Activated CD4-positive, alpha-beta T cell treated with anti-CD3 and anti-CD28 coated beads for 36 hours (primary cell): Measurements from ENCODE around the gene PLOD3. TPM values are rescaled to one million over a fixed set of nuclear protein-coding genes. Genes with fewer than 3 reads are reported as not detected.
A peak's percentile ranks its signal among the peaks of the same experiment; 100 is the strongest.

Experiments used
- ATAC-seq: fragments of 200-7000 bp; cut with Tn5 transposase; one replicate; pipeline ENCODE4 v1.10.0; 2021; ENCODE audit warnings: mild to moderate bottlenecking, moderate library complexity
- CTCF ChIA-PET: fragments of 350-600 bp; sonication (Branson Sonifier 250); formaldehyde crosslinking; loops from one replicate; lab custom pipeline; 2021; ENCODE audit warnings: antibody characterized with exemption; lab: Charles Lee
- POLR2A ChIA-PET: fragments of 350-600 bp; sonication (Branson Sonifier 250); formaldehyde crosslinking; loops from one replicate; lab custom pipeline; 2021; ENCODE audit warnings: antibody characterized with exemption, inconsistent platforms; lab: Charles Lee
- DNase-seq: peaks from one replicate; pipeline ENCODE4 v3.0.0-alpha.2; 2020
- H3K27ac Mint-ChIP-seq: one replicate; pipeline ENCODE4 v1.8.0; 2021; ENCODE audit warnings: mixed read lengths
- H3K27me3 Mint-ChIP-seq: one replicate; pipeline ENCODE4 v1.8.0; 2021; ENCODE audit warnings: mixed read lengths
- H3K36me3 Mint-ChIP-seq: one replicate; pipeline ENCODE4 v1.8.0; 2021; ENCODE audit warnings: low read depth, mixed read lengths
- H3K4me1 Mint-ChIP-seq: one replicate; pipeline ENCODE4 v1.8.0; 2021; ENCODE audit warnings: mixed read lengths
- H3K4me3 Mint-ChIP-seq: one replicate; pipeline ENCODE4 v1.8.0; 2021; ENCODE audit warnings: mild to moderate bottlenecking, moderate library complexity, mixed read lengths
- H3K9me3 Mint-ChIP-seq: one replicate; pipeline ENCODE4 v1.8.0; 2021; ENCODE audit warnings: low read depth, mixed read lengths
- intact Hi-C, 2 experiments: fragments of 100-400 bp; cut with DNase I in 1 of 2; cut with micrococcal nuclease in 1 of 2; formaldehyde crosslinking; loops; one replicate each; pipeline versions ENCODE4 v1.14.2 to v1.15.1; 2022 to 2024; cut with DNase I, micrococcal nuclease
- total RNA-seq, 2 experiments: library from RNA; stranded (reverse); gene quantifications; one replicate each; pipeline ENCODE4 v1.2.3, GENCODE V29; 2021

Gene PLOD3
- total RNA-seq, 2 experiments from 2014 or later, result 30.7 to 35.9 TPM

DNA sequence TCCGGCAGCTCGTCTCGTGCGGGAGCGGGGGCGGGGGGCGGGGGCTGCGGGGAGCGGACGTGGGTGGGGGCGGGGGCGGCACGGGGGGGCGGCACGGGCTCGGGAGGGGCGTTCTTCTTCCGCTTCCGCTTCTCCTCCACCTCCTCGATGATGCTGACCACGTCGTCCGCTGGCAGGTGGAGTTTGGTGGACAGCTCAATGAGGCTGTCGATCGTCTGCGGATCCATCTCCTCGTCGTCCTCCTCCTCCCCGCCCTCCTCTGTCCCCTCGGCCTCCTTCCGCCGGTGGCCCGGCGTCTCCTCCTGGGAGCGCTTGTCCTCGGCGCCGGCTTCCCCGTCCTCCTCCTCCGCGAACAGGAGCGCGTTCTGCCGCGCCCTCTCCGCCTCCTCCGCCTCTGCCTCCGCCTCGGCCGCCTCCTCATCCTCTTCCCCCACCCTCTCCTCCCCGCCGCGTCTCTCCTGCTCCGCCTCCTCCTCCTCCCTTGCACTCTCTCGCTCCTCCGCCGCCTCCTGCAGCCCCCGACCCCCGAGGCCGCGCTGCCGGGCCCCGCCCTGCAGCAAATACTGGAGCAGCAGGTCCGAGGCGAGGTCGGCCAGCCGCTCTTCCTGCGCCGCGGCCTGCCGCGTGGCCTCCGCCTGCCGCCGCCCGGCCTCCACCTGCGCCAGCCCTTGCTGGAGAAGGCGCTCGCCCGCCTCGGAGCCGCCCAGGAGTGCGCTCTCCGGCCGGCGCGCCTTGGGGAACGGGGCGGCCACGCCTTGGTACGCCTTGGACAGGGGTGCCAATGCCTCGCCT, 53.9 kb downstream of the PLOD3 start:
- DNase-seq, result peak; percentile 46

DNA sequence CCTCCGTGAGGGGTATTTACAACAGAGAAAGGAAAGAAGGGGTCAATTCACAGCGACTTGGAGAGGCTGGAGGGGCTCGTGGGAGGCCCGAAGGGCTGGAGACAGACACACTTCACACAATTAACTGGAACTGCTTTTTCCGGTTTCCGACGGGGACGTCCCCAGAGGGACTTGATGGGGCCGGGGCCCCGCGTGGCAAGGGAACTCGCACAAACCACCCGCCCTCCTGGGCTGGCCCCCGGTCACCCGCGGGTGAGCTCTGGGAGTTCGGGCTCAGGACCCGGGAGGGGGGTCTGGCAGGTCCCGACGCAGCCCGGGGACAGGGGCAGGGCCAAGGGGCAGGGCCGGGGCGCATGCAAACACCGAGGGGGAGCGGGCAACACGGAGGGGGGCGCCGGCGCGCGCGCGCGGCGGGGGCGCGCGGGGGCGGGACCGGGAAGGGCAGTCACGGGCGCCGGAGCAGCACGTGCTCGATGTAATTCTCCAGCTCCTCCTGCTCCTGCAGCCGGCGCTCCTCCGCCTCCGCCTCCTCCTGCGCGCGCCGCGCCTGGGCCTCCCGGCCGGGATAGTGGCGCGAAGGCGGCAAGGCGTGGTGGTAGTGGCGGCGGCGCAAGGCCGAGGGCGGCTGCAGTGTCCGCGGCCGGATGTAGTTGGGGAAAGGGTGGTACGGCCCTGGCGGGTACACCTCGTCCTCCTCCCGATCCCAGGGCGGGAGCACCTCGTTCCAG, 54.7 kb downstream of the PLOD3 start:
- H3K36me3 Mint-ChIP-seq, result peaks cover 28% of the 10 kb centered on the region

More for the DNA sequence above, 53.9 kb downstream of the PLOD3 start:
- peaks cover 41% of the 10 kb centered on the region for H3K4me1 Mint-ChIP-seq
- ATAC-seq, result no peak
- intact Hi-C loops, result loop anchor here in 1 of 2 experiments (1.0 to 10.0 kb wide), 2 partner anchors 9 to 651 kb away; partner anchors contain the start of genes AP1S1 and CUX1
- no peak overlapping the region for H3K27ac Mint-ChIP-seq
- H3K36me3 Mint-ChIP-seq, result peaks cover 24% of the 10 kb centered on the region
- POLR2A ChIA-PET, result interaction anchor here (0.8 kb wide), 1 partner anchor 81 kb away, joined by 4 read pairs; no protein-coding TSS in a partner anchor
- H3K9me3 Mint-ChIP-seq, result no peaks in the 10 kb centered on the region
- CTCF ChIA-PET, result interaction anchor here (0.8 to 1.0 kb wide), 2 partner anchors 19 to 29 kb away, joined by 3 read pairs; no protein-coding TSS in a partner anchor
- H3K27me3 Mint-ChIP-seq, result peaks cover 39% of the 10 kb centered on the region
- H3K4me3 Mint-ChIP-seq, result peak overlapping the region; percentile 54

GRCh38 chr7:101161692-101162471, 55.5 kb downstream of the PLOD3 start:
- peak overlapping the region; percentile 41 for H3K4me3 Mint-ChIP-seq

More for the DNA sequence above, 54.7 kb downstream of the PLOD3 start:
- H3K4me3 Mint-ChIP-seq, result peak overlapping the region; percentile 41
- intact Hi-C loops, result loop anchor here in 1 of 2 experiments (1.0 to 10.0 kb wide), 2 partner anchors 8 to 652 kb away; partner anchors contain the start of genes AP1S1 and CUX1
- H3K27ac Mint-ChIP-seq, result no peak overlapping the region
- CTCF ChIA-PET, result interaction anchor here (0.8 to 1.0 kb wide), 2 partner anchors 19 to 30 kb away, joined by 3 read pairs; no protein-coding TSS in a partner anchor
- peaks cover 35% of the 10 kb centered on the region for H3K27me3 Mint-ChIP-seq
- DNase-seq, result peak; percentile 51
- no peak for ATAC-seq
- peaks cover 36% of the 10 kb centered on the region for H3K4me1 Mint-ChIP-seq
- POLR2A ChIA-PET, result interaction anchor here (0.8 kb wide), 1 partner anchor 81 kb away, joined by 4 read pairs; no protein-coding TSS in a partner anchor
- H3K9me3 Mint-ChIP-seq, result no peaks in the 10 kb centered on the region

DNA sequence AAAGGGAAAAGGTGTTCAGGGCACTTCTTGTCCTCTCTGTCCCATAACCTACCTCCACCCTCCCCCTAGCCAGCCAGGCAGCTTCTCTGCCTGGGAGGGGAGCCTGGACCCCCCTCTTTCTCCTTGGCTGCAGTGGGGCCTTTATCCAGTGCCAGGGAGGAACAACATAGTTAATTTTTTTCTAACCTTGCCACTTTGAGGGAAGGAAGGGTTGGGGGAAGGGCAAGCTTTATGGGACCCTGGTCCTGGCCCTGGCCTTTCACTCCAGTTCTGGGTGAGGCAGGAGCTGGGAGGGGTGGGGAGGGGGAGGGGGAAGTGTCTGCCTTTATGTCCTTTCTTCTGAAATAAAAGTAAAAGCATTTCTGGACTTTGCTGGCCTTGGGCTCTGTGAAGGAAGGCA, 56.5 kb downstream of the PLOD3 start:
- no peak overlapping the region for H3K27ac Mint-ChIP-seq
- no peak for DNase-seq
- H3K36me3 Mint-ChIP-seq, result peaks cover 36% of the 10 kb centered on the region
- intact Hi-C loops, result loop anchor here in 1 of 2 experiments (10.0 kb wide), 1 partner anchor 654 kb away; the partner anchor contains the start of gene CUX1
- no peak overlapping the region for H3K4me3 Mint-ChIP-seq
- ATAC-seq, result no peak
- CTCF ChIA-PET, result interaction anchor here (0.9 to 1.2 kb wide), 2 partner anchors 10 to 17 kb away, joined by 3 to 7 read pairs; no protein-coding TSS in a partner anchor
- H3K27me3 Mint-ChIP-seq, result peaks cover 18% of the 10 kb centered on the region
- no peaks in the 10 kb centered on the region for H3K9me3 Mint-ChIP-seq
- POLR2A ChIA-PET, result interaction anchor here (0.6 kb wide), 1 partner anchor 20 kb away, joined by 3 read pairs; no protein-coding TSS in a partner anchor
- peaks cover 20% of the 10 kb centered on the region for H3K4me1 Mint-ChIP-seq

More at GRCh38 chr7:101161692-101162471, 55.5 kb downstream of the PLOD3 start:
- intact Hi-C loops, result loop anchor here in 1 of 2 experiments (10.0 kb wide), 1 partner anchor 653 kb away; the partner anchor contains the start of gene CUX1
- Mint-ChIP-seq H3K9me3 (no peaks in the 10 kb centered on the region), H3K27ac (no peak overlapping the region), H3K27me3 (peaks cover 26% of the 10 kb centered on the region), H3K36me3 (peaks cover 35% of the 10 kb centered on the region), H3K4me1 (peaks cover 28% of the 10 kb centered on the region)
- DNase-seq (no peak), ATAC-seq (no peak)
- ChIA-PET POLR2A (no interaction called here), CTCF (interaction anchor here (0.9 kb wide), 1 partner anchor 9 kb away, joined by 3 read pairs; no protein-coding TSS in a partner anchor)

- Mint-ChIP-seq H3K9me3 (no peaks in the 10 kb centered on the region), H3K4me3 (no peak overlapping the region), H3K27me3 (peaks cover 11% of the 10 kb centered on the region), H3K36me3 (peaks cover 36% of the 10 kb centered on the region), H3K27ac (no peak overlapping the region), H3K4me1 (peaks cover 19% of the 10 kb centered on the region)
- ChIA-PET POLR2A (interaction anchor here (0.6 kb wide), 1 partner anchor 19 kb away, joined by 3 read pairs; no protein-coding TSS in a partner anchor), CTCF (interaction anchor here (0.6 to 1.8 kb wide), 4 partner anchors 12 to 267 kb away, joined by 3 to 7 read pairs (median 4); no protein-coding TSS in a partner anchor)
- DNase-seq (no peak), ATAC-seq (peak; percentile 17)
- intact Hi-C loops, result loop anchor here in 1 of 2 experiments (10.0 kb wide), 1 partner anchor 655 kb away; the partner anchor contains the start of gene CUX1
Measured at GRCh38 chr7:101159696-101160674, 57.4 kb downstream of the PLOD3 start.

DNA sequence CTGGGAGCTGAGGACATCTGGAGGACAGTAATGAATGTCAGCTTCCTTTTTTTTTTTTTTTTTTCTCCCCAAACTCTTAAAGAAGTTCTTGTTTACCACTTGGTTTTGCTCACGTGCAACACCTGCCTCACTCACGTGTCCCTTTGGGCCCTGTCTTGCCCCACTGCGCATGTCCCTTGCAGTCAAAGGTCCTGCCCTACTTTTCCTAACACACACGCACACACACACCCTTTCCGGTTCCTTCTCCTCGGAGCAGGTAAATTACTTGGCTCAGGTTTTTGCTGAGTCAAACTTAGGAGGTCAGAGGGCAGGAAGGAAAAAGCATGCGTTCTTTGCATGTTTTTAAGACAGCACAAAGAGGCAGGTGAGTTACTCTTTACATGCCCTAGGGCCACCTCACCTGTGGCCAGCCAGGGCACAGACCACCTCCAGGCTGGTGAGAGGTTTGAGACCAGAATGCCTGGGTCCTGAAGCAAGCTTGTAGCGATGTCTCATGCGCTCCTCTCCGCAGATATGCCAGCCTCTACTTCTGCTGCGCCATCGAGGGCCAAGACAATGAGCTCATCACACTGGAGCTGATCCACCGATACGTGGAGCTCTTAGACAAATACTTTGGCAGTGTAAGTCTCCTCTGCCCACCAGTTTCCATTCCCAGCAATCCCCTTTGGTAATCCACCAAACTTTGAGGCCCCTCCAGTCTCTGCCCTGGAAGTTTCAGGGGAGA, 60.4 kb downstream of the PLOD3 start:
- DNase-seq (no peak), ATAC-seq (no peak)
- intact Hi-C loops, result no loop called here
- Mint-ChIP-seq H3K27me3 (peaks cover 2% of the 10 kb centered on the region), H3K4me3 (no peak overlapping the region), H3K36me3 (peaks cover 34% of the 10 kb centered on the region), H3K4me1 (peaks cover 12% of the 10 kb centered on the region), H3K27ac (no peak overlapping the region), H3K9me3 (peaks cover 3% of the 10 kb centered on the region)
- ChIA-PET POLR2A (interaction anchor here (0.6 kb wide), 1 partner anchor 28 kb away, joined by 5 read pairs; no protein-coding TSS in a partner anchor), CTCF (interaction anchor here (0.8 to 4.6 kb wide), 8 partner anchors 9 to 36 kb away, joined by 3 to 32 read pairs (median 4); partner anchors contain the start of gene VGF)

GRCh38 chr7:101156277-101156676, 61.1 kb downstream of the PLOD3 start:
- H3K27me3 Mint-ChIP-seq, result no peaks in the 10 kb centered on the region
- ChIA-PET CTCF (interaction anchor here (0.8 to 4.6 kb wide), 7 partner anchors 9 to 23 kb away, joined by 3 to 32 read pairs (median 4); partner anchors contain the start of gene VGF), POLR2A (interaction anchor here (0.6 kb wide), 1 partner anchor 28 kb away, joined by 5 read pairs; no protein-coding TSS in a partner anchor)
- no peak overlapping the region for H3K27ac Mint-ChIP-seq
- peaks cover 12% of the 10 kb centered on the region for H3K4me1 Mint-ChIP-seq
- DNase-seq (no peak), ATAC-seq (no peak)
- peaks cover 3% of the 10 kb centered on the region for H3K9me3 Mint-ChIP-seq
- intact Hi-C loops, result no loop called here
- peaks cover 34% of the 10 kb centered on the region for H3K36me3 Mint-ChIP-seq
- no peak overlapping the region for H3K4me3 Mint-ChIP-seq
